ENCODE measurements around the gene DPH5.

GRCh38 chr1:100952104-100952745, 73.4 kb downstream of the DPH5 start:
- TF ChIP-seq CTCF (conservative IDR thresholded peaks at IDR 0.05; ENCODE audit: low read length) (no peak), EZH2phosphoT487 (IDR thresholded peaks at IDR 0.05; ENCODE audit: borderline replicate concordance, low read depth, low read length) (no peak)

All from OCI-LY7 (cell line).